HEK293T (cell line): ENCODE data around the gene WASHC2C.
"Not testable (repeated sequence)": the region's sequence is repeated elsewhere in the genome, so short reads cannot be mapped to it uniquely, and the experiment has no call there.

ENCODE experiments used
- CTCF ChIA-PET: fragments of 350-600 bp; formaldehyde crosslinking; extraction: SDS; loops from one replicate; lab custom pipeline; 2021; ENCODE audit warnings: antibody characterized with exemption, inconsistent platforms; lab: Yijun Ruan, JAX
- POLR2A ChIA-PET: fragments of 350-600 bp; formaldehyde crosslinking; extraction: SDS; loops from one replicate; lab custom pipeline; 2020; ENCODE audit warnings: antibody characterized with exemption, inconsistent platforms; lab: Yijun Ruan, JAX
- DNase-seq: peaks from one replicate; pipeline ENCODE4 v3.0.0; 2012; ENCODE audit warnings: mixed read lengths; ENCODE audit errors: extremely low spot score

The WASHC2C gene, protein sequence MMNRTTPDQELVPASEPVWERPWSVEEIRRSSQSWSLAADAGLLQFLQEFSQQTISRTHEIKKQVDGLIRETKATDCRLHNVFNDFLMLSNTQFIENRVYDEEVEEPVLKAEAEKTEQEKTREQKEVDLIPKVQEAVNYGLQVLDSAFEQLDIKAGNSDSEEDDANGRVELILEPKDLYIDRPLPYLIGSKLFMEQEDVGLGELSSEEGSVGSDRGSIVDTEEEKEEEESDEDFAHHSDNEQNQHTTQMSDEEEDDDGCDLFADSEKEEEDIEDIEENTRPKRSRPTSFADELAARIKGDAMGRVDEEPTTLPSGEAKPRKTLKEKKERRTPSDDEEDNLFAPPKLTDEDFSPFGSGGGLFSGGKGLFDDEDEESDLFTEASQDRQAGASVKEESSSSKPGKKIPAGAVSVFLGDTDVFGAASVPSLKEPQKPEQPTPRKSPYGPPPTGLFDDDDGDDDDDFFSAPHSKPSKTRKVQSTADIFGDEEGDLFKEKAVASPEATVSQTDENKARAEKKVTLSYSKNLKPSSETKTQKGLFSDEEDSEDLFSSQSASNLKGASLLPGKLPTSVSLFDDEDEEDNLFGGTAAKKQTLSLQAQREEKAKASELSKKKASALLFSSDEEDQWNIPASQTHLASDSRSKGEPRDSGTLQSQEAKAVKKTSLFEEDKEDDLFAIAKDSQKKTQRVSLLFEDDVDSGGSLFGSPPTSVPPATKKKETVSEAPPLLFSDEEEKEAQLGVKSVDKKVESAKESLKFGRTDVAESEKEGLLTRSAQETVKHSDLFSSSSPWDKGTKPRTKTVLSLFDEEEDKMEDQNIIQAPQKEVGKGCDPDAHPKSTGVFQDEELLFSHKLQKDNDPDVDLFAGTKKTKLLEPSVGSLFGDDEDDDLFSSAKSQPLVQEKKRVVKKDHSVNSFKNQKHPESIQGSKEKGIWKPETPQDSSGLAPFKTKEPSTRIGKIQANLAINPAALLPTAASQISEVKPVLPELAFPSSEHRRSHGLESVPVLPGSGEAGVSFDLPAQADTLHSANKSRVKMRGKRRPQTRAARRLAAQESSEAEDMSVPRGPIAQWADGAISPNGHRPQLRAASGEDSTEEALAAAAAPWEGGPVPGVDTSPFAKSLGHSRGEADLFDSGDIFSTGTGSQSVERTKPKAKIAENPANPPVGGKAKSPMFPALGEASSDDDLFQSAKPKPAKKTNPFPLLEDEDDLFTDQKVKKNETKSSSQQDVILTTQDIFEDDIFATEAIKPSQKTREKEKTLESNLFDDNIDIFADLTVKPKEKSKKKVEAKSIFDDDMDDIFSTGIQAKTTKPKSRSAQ (N-terminal part only)

DNA sequence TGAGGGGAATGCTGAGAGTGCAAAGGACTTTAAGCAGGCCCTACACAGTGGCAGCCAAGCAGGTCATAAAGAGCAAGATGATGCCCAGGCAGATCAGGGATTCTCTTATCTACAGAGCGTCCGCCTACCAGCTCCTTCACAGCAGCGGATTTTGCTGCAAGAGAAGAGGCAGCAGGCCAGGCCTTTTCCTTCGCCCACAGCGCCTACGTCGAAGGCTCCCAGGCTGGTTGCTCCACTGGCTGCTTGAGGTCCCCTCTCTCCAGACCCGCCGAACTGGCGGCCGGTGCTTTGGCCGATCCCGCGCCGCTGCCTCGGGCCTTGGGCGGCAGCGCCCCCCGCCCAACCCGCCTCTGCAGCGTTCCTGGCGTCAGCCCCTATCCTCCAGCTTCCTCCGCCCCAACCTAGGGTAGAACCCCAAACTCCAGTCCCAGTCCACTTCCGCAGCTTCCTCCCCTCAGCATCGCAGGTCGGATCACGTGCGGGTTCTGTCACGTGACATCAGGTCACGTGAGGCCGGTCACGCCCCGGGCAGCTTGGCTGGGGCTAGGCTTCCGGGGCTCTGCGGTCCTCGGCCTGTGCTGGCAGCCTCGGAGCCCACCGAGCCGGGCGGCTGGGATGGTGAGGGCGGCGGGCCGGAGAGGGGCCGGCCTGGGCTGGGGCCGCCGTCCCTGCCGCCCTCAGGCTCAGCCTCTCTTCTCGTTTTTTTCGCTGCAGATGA, at the start of gene WASHC2C:
TSS of gene WASHC2C (plus strand) at position 564 of the 718 bp plus-strand sequence. CDS start at position 616, 52 bp downstream.
- peak; percentile 28 for DNase-seq
- CTCF ChIA-PET, POLR2A ChIA-PET: not testable (repeated sequence)

DNA sequence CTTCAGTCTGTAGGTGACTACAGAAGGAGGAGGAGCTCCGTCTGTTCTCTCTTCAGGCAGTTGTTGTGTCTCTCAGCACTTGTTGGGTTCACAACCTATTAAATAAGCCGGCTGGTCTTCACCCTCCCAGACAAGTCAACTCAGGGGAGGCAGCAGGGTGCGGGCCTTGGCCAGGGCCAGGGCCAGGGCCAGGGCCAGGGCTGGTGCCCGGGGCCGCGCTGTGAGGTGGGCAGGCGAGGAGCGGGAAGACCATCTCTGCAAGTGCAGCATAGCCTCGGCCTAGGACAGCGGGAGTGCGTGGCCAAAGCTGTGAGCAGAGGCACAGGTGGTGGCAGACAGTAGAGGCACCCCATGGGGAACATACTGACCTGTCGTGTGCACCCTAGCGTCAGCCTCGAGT, 48.6 kb upstream of the WASHC2C start:
- CTCF ChIA-PET, DNase-seq, POLR2A ChIA-PET: not testable (repeated sequence)

DNA sequence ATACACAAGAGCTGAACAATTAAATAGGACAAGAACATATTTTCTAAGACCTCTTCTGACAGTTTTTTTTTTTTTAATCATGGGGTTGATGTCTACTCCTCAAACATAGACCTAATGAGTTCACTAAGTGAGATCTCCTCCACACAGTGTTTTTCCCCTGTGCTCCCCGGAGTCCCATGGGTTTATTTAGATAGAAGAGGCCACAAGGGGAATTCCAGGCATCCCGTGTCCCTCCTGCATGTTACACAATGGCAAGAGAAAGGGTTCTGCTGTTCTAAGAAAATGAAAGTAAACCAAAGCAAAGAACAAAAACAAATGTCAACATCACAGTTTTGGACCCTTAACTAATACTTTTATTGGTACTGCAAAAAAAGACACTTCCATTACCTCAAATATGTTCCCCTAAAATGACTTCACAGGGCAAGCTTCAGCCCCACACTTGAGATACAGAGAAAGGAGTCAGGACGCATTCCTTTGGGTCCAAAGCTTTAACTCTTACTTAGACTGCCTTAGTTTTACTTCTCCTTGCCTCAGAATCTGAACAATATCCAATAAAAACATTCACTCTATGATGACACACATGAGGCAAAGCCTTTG, 16.8 kb upstream of the WASHC2C start:
- CTCF ChIA-PET, POLR2A ChIA-PET, DNase-seq: not testable (repeated sequence)

DNA sequence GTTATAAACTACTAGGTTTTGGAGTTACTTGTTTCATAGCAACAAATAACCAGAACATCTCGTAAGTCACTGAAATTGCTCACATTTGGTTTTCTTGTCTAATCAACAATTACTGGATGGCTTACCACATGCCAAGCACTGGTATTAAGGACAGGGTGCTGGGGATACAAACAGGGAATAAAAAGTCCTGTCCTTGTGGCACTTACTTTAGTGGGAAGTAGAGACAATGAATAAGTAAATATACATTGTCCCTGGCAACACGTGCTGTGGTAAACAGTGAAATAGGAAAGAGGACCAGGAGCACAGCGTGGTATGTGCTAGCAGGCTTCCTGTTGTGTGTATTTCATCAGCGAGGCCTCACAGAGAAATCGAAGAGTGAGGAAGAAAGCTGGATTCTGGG, 15.8 kb upstream of the WASHC2C start:
- POLR2A ChIA-PET, CTCF ChIA-PET, DNase-seq: not testable (repeated sequence)

DNA sequence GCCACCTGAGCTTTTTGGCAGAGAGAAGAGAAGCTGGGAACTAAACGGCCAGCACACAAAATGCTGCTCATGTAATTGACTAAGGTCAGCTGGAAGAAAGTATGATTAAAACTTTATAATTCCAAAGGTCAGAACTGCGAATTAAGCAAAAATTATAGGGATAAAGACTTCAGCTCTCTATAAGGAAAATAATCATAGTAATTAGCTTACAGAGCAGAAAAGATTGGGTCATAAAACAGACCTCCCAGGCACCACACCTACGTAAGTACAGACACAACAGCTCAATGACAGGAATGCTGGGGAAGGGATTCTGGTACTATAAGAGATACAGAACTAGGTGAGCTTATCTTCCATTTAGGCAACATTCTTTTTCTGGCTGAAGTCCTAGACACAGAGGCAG, 10.0 kb upstream of the WASHC2C start:
- CTCF ChIA-PET, DNase-seq, POLR2A ChIA-PET: not testable (repeated sequence)

DNA sequence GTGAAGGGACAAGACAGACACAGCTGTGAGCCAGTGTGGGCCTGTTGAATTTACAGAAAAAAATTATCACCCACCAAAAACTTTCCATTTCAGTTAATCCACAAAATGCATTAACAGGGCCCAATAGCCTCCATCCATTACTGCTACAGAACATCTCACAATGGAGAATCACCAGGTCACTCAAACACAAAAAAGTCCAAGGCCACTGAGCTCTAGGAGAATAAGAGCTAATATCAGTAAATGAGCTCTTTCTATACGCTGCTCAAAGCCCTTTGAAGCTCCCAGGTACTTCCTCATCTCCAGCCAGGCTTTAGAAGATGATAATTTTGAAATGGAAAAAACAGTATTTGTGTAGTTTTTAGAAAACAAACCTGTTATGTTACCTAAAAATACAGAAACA, 9.4 kb upstream of the WASHC2C start:
- POLR2A ChIA-PET, DNase-seq, CTCF ChIA-PET: not testable (repeated sequence)

DNA sequence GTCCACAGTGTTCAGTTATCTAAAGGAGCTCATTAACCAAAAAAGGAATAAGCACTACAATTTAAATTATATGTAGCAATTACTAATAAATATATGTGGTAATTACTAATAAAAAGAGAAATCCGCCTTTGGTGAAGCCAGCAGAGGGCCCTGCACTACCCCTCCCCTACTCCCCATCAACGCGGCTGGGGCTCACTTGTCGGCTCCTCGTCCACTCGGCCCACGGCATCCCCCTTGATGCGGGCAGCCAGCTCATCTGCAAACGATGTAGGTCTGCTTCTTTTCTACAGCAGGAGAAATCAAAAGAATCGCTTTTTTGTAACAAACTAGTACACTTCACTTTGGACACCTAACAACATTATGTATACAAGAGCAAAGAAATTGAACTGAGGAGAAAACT, 5.6 kb upstream of the WASHC2C start:
- DNase-seq, CTCF ChIA-PET, POLR2A ChIA-PET: not testable (repeated sequence)

DNA sequence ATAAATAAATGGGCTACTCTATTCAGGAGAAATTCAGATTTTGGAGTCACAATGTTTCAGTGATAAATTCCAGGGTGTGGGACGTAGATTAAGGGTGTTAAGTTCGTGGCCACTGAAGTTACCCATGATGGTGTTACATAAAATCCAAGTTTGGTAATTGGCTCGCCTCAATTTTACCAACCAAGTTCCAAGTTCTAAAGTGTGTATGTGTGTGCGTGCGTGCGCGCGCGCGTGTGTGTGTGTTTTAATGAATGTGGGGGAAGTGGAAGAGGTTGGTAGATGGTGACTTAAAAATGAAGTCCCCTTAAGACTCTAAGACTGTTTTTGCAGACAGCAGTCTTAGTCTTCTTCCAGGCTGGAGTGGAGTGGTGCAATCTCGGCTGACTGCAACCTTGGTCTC, 3.2 kb upstream of the WASHC2C start:
- POLR2A ChIA-PET, result not testable (repeated sequence)

DNA sequence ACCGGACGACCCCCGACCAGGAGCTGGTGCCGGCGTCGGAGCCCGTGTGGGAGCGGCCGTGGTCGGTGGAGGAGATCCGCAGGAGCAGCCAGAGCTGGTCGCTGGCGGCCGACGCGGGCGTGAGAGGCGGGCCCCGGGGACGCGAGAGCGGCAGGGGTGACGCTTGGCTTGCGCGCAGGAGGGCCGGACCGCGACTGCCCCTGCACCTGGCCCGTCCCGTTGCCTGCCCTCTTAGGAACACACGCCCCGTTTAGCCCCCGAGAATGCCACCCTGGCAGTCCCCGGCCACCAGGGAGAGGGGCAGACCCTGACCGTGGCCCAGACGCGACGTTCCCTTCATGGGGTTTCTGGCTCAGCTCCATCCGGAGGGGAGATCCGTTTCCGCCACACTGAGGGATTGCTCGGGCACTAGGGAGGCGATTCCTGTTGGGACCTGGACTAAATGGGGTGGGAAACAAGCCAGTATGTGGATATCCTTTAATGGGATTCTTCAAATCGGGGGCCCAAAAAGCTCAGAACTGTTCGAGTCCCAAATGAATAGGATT, 427 bp downstream of the WASHC2C start:
- CTCF ChIA-PET, DNase-seq, POLR2A ChIA-PET: not testable (repeated sequence)

More for the DNA sequence above, 3.2 kb upstream of the WASHC2C start:
- CTCF ChIA-PET, DNase-seq: not testable (repeated sequence)

DNA sequence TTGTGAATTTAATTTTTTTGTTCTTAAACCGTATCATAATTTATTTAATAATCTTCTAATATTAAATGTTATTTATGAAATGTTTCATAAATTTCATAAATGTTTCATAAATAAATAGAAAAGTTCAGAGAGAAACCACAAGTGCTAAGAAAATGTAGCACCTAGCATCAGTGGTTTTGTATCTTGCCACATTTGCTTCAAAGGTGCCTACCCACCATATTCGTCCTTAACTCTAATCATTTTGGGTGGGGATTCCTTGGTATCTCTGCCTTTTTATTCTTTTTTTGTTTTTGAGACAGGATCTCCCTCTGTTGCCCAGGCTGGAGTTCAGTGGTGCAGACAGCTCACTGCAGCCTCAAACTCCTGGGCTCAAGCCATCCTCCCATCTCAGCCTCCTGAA, 7.4 kb downstream of the WASHC2C start:
- POLR2A ChIA-PET, CTCF ChIA-PET, DNase-seq: not testable (repeated sequence)

DNA sequence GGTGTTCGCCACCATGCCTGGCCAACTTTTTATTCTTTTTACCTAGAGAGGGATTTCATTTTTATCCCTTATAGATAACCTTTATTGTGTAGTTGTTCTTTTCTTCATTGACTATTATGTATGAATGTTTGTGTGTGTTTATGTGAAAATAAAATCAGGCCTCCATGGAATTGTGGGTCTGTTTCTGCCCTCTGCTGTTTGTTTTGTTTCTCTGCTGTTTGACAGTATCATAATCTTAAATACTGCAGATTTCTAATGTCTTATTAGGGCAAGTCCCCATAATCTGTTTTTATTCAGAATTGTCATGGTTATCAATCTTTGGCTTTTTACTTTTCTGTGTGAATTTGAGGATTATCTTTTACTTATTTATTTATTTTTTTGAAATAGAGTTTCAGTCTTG, 7.8 kb downstream of the WASHC2C start:
- CTCF ChIA-PET, DNase-seq, POLR2A ChIA-PET: not testable (repeated sequence)

DNA sequence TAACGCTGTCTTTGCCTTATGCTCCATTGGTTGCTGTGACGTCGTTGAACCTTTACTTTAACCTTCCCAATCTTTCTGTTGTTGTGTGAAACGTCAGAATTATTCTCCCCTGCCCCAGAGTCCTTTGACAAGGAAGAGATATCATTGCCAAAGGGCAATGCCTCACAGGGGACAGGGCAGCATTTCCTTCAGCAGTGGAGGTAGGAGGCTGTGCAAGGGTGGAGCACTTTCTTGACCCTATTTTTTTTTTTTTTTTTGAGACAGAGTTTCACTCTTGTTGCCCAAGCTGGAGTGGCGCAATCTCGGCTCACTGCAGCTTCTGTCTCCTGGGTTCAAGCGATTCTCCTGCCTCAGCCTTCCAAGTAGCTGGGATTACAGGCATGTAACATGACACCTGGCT, 14.5 kb downstream of the WASHC2C start:
- POLR2A ChIA-PET, CTCF ChIA-PET, DNase-seq: not testable (repeated sequence)

DNA sequence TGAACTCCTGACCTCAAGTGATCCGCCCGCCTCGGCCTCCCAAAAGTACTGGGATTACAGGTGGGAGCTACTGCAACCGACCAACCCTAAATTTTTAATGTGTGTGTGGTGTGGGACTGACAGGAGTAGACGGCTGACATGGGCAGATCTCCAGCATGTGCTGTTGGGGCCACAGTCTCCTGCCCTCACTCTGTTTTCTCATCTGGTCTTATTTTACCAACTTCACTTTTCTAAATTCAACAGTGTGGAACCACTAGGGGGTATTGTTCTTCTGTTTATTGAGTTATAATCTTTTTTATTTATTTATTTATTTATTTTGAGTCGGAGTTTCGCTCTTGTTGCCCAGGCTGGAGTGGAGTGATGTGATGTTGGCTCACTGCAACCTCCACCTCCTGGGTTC, 14.9 kb downstream of the WASHC2C start:
- DNase-seq, CTCF ChIA-PET, POLR2A ChIA-PET: not testable (repeated sequence)

DNA sequence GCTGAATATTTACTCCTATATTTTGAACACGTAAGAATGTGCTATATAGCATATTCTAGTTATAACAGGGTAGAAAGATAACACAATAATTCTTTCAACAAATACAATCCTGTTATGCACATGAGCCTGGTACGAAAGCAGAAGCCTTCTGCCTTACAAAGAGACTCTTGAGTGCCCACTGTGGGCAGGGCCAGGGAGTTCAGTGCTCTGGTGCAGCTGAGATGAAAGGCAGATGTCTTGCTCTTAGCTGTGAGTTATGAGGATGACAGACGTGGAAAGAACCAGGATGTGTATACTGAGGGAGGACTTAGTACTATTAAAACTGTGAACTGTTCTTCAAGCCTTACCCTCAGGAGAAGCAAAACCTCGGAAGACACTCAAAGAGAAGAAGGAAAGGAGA, 24.1 kb downstream of the WASHC2C start:
- CTCF ChIA-PET, POLR2A ChIA-PET, DNase-seq: not testable (repeated sequence)

DNA sequence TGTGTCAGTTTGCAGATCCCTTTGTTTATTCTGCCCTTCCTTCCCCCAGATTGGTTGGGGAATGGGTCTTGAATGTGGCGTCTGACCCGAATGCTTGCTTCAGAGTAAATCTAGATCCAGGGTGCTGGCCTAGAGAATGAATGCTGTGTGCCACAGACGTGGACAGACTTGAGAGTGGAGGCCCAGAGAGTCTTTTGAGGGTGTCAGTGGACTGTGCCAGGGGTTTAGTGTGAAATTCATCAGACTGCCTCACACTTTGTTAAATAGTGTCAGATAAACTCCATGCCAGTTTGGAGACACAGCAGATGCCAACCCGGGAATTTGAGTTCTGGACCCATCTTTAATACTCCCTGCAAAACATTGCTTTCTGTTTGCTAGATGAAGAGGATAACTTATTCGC, 25.1 kb downstream of the WASHC2C start:
- DNase-seq, POLR2A ChIA-PET, CTCF ChIA-PET: not testable (repeated sequence)

DNA sequence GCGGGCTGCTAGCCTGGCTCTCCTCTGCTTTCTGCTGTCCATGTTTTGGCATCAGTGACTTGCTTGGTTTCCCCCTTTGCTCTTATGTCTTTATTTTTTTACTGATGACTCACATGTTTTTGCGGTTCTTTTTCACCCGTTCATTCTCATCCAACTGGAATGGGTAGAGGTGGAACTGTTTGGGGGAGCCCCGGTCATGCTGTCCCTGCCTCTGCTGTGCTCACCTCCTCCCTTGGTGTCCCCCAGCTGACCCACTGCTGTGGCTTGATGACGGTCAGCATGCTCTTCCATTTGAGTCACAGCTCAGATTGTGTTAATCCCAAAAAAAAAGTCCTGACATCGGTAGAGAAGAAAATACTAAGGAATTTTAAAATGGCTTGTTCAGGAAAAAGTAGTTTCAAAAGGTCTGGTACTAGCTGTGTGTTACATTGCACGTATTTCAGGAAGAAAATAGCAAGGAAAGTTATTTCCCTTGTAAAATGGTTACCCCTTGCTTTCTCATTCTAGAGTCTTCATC, 27.0 kb downstream of the WASHC2C start:
- CTCF ChIA-PET, POLR2A ChIA-PET, DNase-seq: not testable (repeated sequence)

DNA sequence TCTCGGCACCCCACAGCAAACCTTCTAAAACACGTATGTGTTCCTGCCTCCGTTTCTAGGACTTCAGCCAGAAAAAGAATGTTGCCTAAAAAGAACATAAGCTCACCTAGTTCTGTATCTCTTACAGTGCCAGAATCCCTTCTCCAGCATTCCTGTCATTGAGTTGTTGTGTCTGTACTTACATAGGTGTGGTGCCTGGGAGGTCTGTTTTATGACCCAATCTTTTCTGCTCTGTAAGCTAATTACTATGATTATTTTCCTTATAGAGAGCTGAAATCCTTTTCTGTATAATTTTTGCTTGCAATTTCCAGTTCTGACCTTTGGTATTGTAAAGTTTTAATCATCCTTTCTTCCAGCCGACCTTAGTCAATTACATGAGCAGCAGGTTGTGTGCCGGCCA, 28.0 kb downstream of the WASHC2C start:
- CTCF ChIA-PET, DNase-seq, POLR2A ChIA-PET: not testable (repeated sequence)
